ENCODE data around the gene LPAR5. TPM values are rescaled to one million over a fixed set of nuclear protein-coding genes. Genes with fewer than 3 reads are reported as not detected.

LPAR5 gene
- total and polyA plus RNA-seq, 2 of the 8 experiments (the other 6 are each of a cell fraction or from before 2014, with no cell fraction given), result 0.22 to 0.24 TPM

DNA sequence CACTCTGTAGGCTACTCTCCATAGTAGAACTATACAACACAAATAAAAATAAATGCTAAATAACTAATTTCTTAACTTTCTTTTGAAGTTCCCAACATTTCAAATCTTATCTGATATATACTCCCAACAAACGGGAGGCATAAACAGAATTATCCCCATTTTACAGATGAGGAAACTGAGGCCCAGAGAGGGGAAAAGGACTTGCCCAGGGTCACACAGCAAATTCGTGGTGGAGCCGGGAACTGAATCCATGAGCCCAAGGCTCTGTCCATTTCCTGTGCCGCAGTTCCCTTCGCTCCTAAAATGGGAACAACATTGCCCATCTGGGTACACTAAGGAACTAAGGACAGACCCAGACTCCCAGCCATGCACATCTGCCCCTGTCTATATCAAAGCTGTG lies 41.2 kb upstream of the LPAR5 start:
- H3K9ac ChIP-seq (replicated peaks in 1 of 4; ENCODE audit: extremely low read depth in 1 of 4, low read depth in 3 of 4, low read length in 3 of 4), result no peak overlapping the region
- no peak overlapping the region; the same call in 1 of the 2 replicates for H4K8ac ChIP-seq (ENCODE audit: extremely low read depth, insufficient read depth, low read length)
- H2AFZ ChIP-seq (ENCODE audit: low read length), result no peak overlapping the region
- H2BK12ac ChIP-seq (ENCODE audit: low read depth, low read length), result no peak overlapping the region
- no peaks in the 10 kb centered on the region for H3K27me3 ChIP-seq (replicated peaks in 1 of 4; ENCODE audit: control insufficient read depth in 3 of 4, extremely low read depth in 1 of 4, insufficient read depth in 3 of 4, low read length in 3 of 4)
- no peaks in the 10 kb centered on the region for H3K23me2 ChIP-seq (ENCODE audit: low read depth, low read length)
- no peak overlapping the region for H3K4me3 ChIP-seq (ENCODE audit: extremely low read depth in 1 of 4, insufficient read depth in 2 of 4, low read depth in 3 of 4, low read length in 4 of 4)
- H2BK120ac ChIP-seq (replicated peaks; ENCODE audit: low read depth, low read length), result no peak overlapping the region
- H3K79me2 ChIP-seq (ENCODE audit: control insufficient read depth in 1 of 2, insufficient read depth in 2 of 2, low read length in 2 of 2), result peaks cover 0 to 28% of the 10 kb centered on the region in 2 experiments; a peak in 2 of 4 replicates
- no peak overlapping the region for H3K4me2 ChIP-seq (ENCODE audit: insufficient read depth in 1 of 2, low read depth in 2 of 2, low read length in 2 of 2)
- no peak overlapping the region for H2AK5ac ChIP-seq (ENCODE audit: low read depth, low read length)
- H2BK5ac ChIP-seq (ENCODE audit: low read depth, low read length), result no peak overlapping the region
- no peak overlapping the region for H3K18ac ChIP-seq (ENCODE audit: extremely low read depth, low read length)
- 98% methylated on average over 5 of the region's 5 CpGs; no CpG with 5 or more reads in 1 of the 2 experiments for WGBS, 2 experiments (ENCODE audit: extremely low coverage in 1 of 2, insufficient coverage in 1 of 2, insufficient read length in 1 of 2, insufficient replicate concordance in 2 of 2, low coverage in 1 of 2, low lambda C conversion rate in 2 of 2, missing lambda C conversion rate in 1 of 2)
- H3K4ac ChIP-seq (replicated peaks; ENCODE audit: insufficient read length, low read depth, low read length), result no peak overlapping the region
- no peak overlapping the region for H3K27ac ChIP-seq (ENCODE audit: low read depth, low read length)
- peaks cover 2 to 6% of the 10 kb centered on the region in 2 experiments for H4K20me1 ChIP-seq (replicated peaks in 1 of 2; ENCODE audit: control insufficient read depth in 1 of 2, insufficient read depth in 2 of 2, low read length in 2 of 2)
- H3K79me1 ChIP-seq (ENCODE audit: low read depth, low read length), result peaks cover 3% of the 10 kb centered on the region; the same call in 1 of the 2 replicates
- H4K5ac ChIP-seq (ENCODE audit: insufficient read length, low read depth, low read length), result no peak overlapping the region
- DNase-seq (ENCODE audit: low read depth in 1 of 2, low spot score in 2 of 2) (no peak), FAIRE-seq (no peak)
- H3K56ac ChIP-seq (replicated peaks; ENCODE audit: insufficient read length, low read depth, low read length), result no peak overlapping the region
- H3K36me3 ChIP-seq (ENCODE audit: control insufficient read depth in 2 of 4, insufficient read depth in 4 of 4, low read length in 3 of 4), result peaks cover 15 to 61% (median 49%) of the 10 kb centered on the region in 4 experiments
- no peak overlapping the region for H3K14ac ChIP-seq (ENCODE audit: insufficient read length)
- H4K91ac ChIP-seq (replicated peaks; ENCODE audit: insufficient read length, low read length), result no peak overlapping the region
- POLR2A ChIA-PET (ENCODE audit: partially characterized antibody), result interaction anchor here (0.7 kb wide), 1 partner anchor 377 kb away, joined by 3 read pairs; no protein-coding TSS in a partner anchor
- no peak overlapping the region for H3K23ac ChIP-seq (ENCODE audit: insufficient read length)
- no peaks in the 10 kb centered on the region for H3K4me1 ChIP-seq (replicated peaks in 1 of 4; ENCODE audit: control insufficient read depth in 3 of 4, insufficient read depth in 4 of 4, low read length in 3 of 4)
- no peaks in the 10 kb centered on the region for H3K9me3 ChIP-seq (ENCODE audit: insufficient read depth in 2 of 2, low read depth in 1 of 2, low read length in 1 of 2)
- H2BK20ac ChIP-seq (ENCODE audit: low read length), result no peak overlapping the region
- CTCF ChIA-PET (ENCODE audit: partially characterized antibody), result interaction anchor here (1.3 to 9.3 kb wide), 2 partner anchors 8 to 57 kb away, joined by 3 to 125 read pairs; no protein-coding TSS in a partner anchor
- H2BK15ac ChIP-seq (ENCODE audit: low read length), result no peak overlapping the region
- TF ChIP-seq SP2 (IDR thresholded peaks at IDR 0.05; ENCODE audit: low read length) (no peak), HDAC6 (IDR thresholded peaks at IDR 0.05; ENCODE audit: low read depth, low read length) (no peak), EP300 (IDR thresholded peaks at IDR 0.05; ENCODE audit: borderline replicate concordance in 1 of 2, low read depth in 2 of 2, low read length in 2 of 2) (no peak), KDM5A (IDR thresholded peaks at IDR 0.05; ENCODE audit: low read length) (no peak), CBX8 (IDR thresholded peaks at IDR 0.05; ENCODE audit: borderline replicate concordance, low read depth, low read length) (no peak), TAF7 (optimal IDR thresholded peaks at IDR 0.05; ENCODE audit: borderline replicate concordance, low read depth, low read length) (no peak), TAF1 (IDR thresholded peaks at IDR 0.05; ENCODE audit: low read depth, low read length) (no peak), SP1 (IDR thresholded peaks at IDR 0.05; ENCODE audit: low read depth, low read length) (no peak), JUN (IDR thresholded peaks at IDR 0.05; ENCODE audit: low read depth, low read length) (no peak), SP4 (IDR thresholded peaks at IDR 0.05; ENCODE audit: low read length) (no peak)
- TF ChIP-seq, protein P1, sequence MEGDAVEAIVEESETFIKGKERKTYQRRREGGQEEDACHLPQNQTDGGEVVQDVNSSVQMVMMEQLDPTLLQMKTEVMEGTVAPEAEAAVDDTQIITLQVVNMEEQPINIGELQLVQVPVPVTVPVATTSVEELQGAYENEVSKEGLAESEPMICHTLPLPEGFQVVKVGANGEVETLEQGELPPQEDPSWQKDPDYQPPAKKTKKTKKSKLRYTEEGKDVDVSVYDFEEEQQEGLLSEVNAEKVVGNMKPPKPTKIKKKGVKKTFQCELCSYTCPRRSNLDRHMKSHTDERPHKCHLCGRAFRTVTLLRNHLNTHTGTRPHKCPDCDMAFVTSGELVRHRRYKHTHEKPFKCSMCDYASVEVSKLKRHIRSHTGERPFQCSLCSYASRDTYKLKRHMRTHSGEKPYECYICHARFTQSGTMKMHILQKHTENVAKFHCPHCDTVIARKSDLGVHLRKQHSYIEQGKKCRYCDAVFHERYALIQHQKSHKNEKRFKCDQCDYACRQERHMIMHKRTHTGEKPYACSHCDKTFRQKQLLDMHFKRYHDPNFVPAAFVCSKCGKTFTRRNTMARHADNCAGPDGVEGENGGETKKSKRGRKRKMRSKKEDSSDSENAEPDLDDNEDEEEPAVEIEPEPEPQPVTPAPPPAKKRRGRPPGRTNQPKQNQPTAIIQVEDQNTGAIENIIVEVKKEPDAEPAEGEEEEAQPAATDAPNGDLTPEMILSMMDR (IDR thresholded peaks at IDR 0.05; ENCODE audit: control extremely low read depth in 1 of 3, insufficient read depth in 1 of 3, low read depth in 1 of 3, low read length in 3 of 3), result no peak

All from H1 (cell line).